HCT116 (cell line): Measurements from ENCODE around the gene KLHL25. TPM values are rescaled to one million over a fixed set of nuclear protein-coding genes. Genes with fewer than 3 reads are reported as not detected.

ENCODE experiments used
- ATAC-seq: fragments of 200-7000 bp; cut with Tn5 transposase; 2 replicates; pipeline ENCODE4 v1.9.1; 2020; ENCODE audit warnings: mild to moderate bottlenecking, moderate library complexity
- BruUV-seq: library from RNA; stranded (reverse); fragments of 400-500 nt; replicated peaks from 2 replicates; lab custom pipeline; 2021; lab: Mats Ljungman, UMichigan
- CTCF ChIA-PET: fragments of 300-600 bp; sonication (Branson Sonifier 250); formaldehyde crosslinking; loops from one replicate; lab custom pipeline; 2021; ENCODE audit warnings: antibody characterized with exemption; lab: Charles Lee
- POLR2A ChIA-PET: fragments of 300-600, 350-600 bp; sonication (Branson Sonifier 250); formaldehyde crosslinking; loops from one replicate; lab custom pipeline; 2021; ENCODE audit warnings: antibody characterized with exemption; lab: Charles Lee
- RAD21 ChIA-PET, 2 experiments: fragments of 300-600 bp; sonication (Branson Sonifier 250); formaldehyde crosslinking; loops; one replicate each; lab custom pipeline; 2023; ENCODE audit warnings: low total read pairs in 2 of 2; ENCODE audit not compliant: uncharacterized antibody in 2 of 2, unreplicated experiment in 2 of 2, low non-redundant PET in 1 of 2; lab: Charles Lee
- DNase-seq: peaks from one replicate; pipeline ENCODE4 v3.0.0-alpha.2; 2010; ENCODE audit warnings: low read depth, low spot score
- H2AFZ ChIP-seq: fragments of 200-600 bp; shearing (Covaris generic), sonication (generic); 2 replicates; pipeline ENCODE4 v1.6.1; 2017; ENCODE audit warnings: low read depth, mixed run types, mixed read lengths, antibody characterized with exemption, low read length; ENCODE audit not compliant: poor library complexity, severe bottlenecking
- H3K27ac ChIP-seq: 2 replicates; pipeline ENCODE4 v1.5.1; 2012; ENCODE audit warnings: low read depth, low read length
- H3K27me3 ChIP-seq: fragments of 200-600 bp; sonication (generic); 2 replicates; pipeline ENCODE4 v1.6.1; 2016; ENCODE audit warnings: mixed run types, low read length, mixed read lengths; ENCODE audit not compliant: insufficient read depth
- H3K36me3 ChIP-seq, 2 experiments: fragments of 200-500 bp in 1 of 2; fragments of 200-600 bp in 1 of 2; sonication (Bioruptor generic) in 1 of 2; sonication (generic) in 1 of 2; 2 replicates each; pipeline versions ENCODE4 v1.5.1 to v1.6.1; 2014 to 2016; ENCODE audit warnings: low read length in 2 of 2, inconsistent platforms in 1 of 2, mixed read lengths in 1 of 2, mixed run types in 1 of 2; ENCODE audit not compliant: insufficient read depth in 2 of 2, control insufficient read depth in 1 of 2
- H3K4me1 ChIP-seq, 2 experiments: fragments of 200-600 bp in 1 of 2; sonication (generic) in 1 of 2; 2 replicates each; pipeline versions ENCODE4 v1.5.1 to v1.6.1; 2012 to 2017; ENCODE audit warnings: low read length in 2 of 2, inconsistent platforms in 1 of 2, mild to moderate bottlenecking in 1 of 2, mixed read lengths in 1 of 2, mixed run types in 1 of 2, moderate library complexity in 1 of 2; ENCODE audit not compliant: insufficient read depth in 2 of 2, control insufficient read depth in 1 of 2
- H3K4me2 ChIP-seq: fragments of 200-600 bp; sonication (generic); 2 replicates; pipeline ENCODE4 v1.6.1; 2017; ENCODE audit warnings: mixed run types, low read length, mixed read lengths
- H3K4me3 ChIP-seq, 2 experiments: fragments of 200-600 bp in 1 of 2; sonication (generic) in 1 of 2; replicated peaks in 1 of 2; 2 replicates each; pipeline ENCODE4 v1.5.1; 2011 to 2016; ENCODE audit warnings: low read length in 2 of 2, control low read depth in 1 of 2, low read depth in 1 of 2, mild to moderate bottlenecking in 1 of 2, mixed read lengths in 1 of 2, mixed run types in 1 of 2
- H3K79me2 ChIP-seq: fragments of 200-600 bp; sonication (generic); 2 replicates; pipeline ENCODE4 v1.6.1; 2017; ENCODE audit warnings: mild to moderate bottlenecking, mixed run types, low read length, moderate library complexity, mixed read lengths; ENCODE audit not compliant: insufficient read depth
- H3K9ac ChIP-seq: fragments of 200-600 bp; sonication (generic); 2 replicates; pipeline ENCODE4 v1.6.1; 2016; ENCODE audit warnings: low read length, mixed read lengths
- H3K9me2 ChIP-seq: fragments of 200-600 bp; sonication (generic), shearing (Covaris generic); 2 replicates; pipeline ENCODE4 v1.6.1; 2017; ENCODE audit warnings: mixed run types, mild to moderate bottlenecking, moderate library complexity; ENCODE audit not compliant: insufficient read depth
- H3K9me3 ChIP-seq, 2 experiments: fragments of 200-500 bp in 1 of 2; fragments of 200-600 bp in 1 of 2; sonication (Bioruptor generic) in 1 of 2; sonication (generic) in 1 of 2; 2 replicates each; pipeline ENCODE4 v1.6.1; 2014 to 2017; ENCODE audit warnings: low read length in 2 of 2, mixed read lengths in 2 of 2, inconsistent platforms in 1 of 2, low read depth in 1 of 2, mild to moderate bottlenecking in 1 of 2, mixed run types in 1 of 2, moderate library complexity in 1 of 2; ENCODE audit not compliant: control insufficient read depth in 1 of 2, insufficient read depth in 1 of 2
- H4K20me1 ChIP-seq: fragments of 200-600 bp; sonication (generic), shearing (Covaris generic); 2 replicates; pipeline ENCODE4 v1.6.1; 2017; ENCODE audit warnings: mixed run types, mild to moderate bottlenecking, moderate library complexity; ENCODE audit not compliant: insufficient read depth
- CBX3 ChIP-seq: IDR thresholded peaks from 2 replicates; pipeline ENCODE4 v1.6.1; 2012; ENCODE audit warnings: low read depth
- ELF1 ChIP-seq: IDR thresholded peaks from 2 replicates; pipeline ENCODE4 v1.6.1; 2012; ENCODE audit warnings: low read depth, borderline replicate concordance
- EZH2phosphoT487 ChIP-seq: fragments of 200-600 bp; IDR thresholded peaks from 2 replicates; pipeline ENCODE4 v1.6.1; 2018; ENCODE audit warnings: antibody characterized with exemption, borderline replicate concordance
- FOSL1 ChIP-seq: IDR thresholded peaks from 2 replicates; pipeline ENCODE4 v1.6.1; 2012; ENCODE audit warnings: low read depth
- JUND ChIP-seq: IDR thresholded peaks from 2 replicates; pipeline ENCODE4 v1.6.1; 2012
- POLR2AphosphoS5 ChIP-seq: IDR thresholded peaks from 2 replicates; pipeline ENCODE4 v1.6.1; 2011; ENCODE audit warnings: mild to moderate bottlenecking, low read depth, low read length, moderate library complexity
- RAD21 ChIP-seq: IDR thresholded peaks from 2 replicates; pipeline ENCODE4 v1.6.1; 2012; ENCODE audit warnings: low read depth, mild to moderate bottlenecking
- SIN3A ChIP-seq: IDR thresholded peaks from 2 replicates; pipeline ENCODE4 v1.6.1; 2012; ENCODE audit warnings: low read depth
- SP1 ChIP-seq: IDR thresholded peaks from 2 replicates; pipeline ENCODE4 v1.6.1; 2012; ENCODE audit warnings: low read depth
- YY1 ChIP-seq: IDR thresholded peaks from 2 replicates; pipeline ENCODE4 v1.6.1; 2011; ENCODE audit warnings: low read length, low read depth, moderate library complexity, mild to moderate bottlenecking; ENCODE audit not compliant: insufficient replicate concordance; ENCODE audit errors: extremely low read depth
- ZNF274 ChIP-seq: fragments of 200-500 bp; sonication (Bioruptor generic); IDR thresholded peaks from 2 replicates; pipeline ENCODE4 v1.6.1; 2014; ENCODE audit warnings: mild to moderate bottlenecking, low read depth, low read length, inconsistent platforms
- intact Hi-C: fragments of 100-400 bp; cut with micrococcal nuclease; formaldehyde crosslinking; loops from 2 replicates; pipeline ENCODE4 v1.10.0; 2022
- total RNA-seq: library from RNA; stranded (reverse); gene quantifications from one replicate; pipeline ENCODE4 v1.2.1, GENCODE V29; 2021; ENCODE audit not compliant: unreplicated experiment
- TF ChIP-seq, protein P1 (sequence below): IDR thresholded peaks from 2 replicates; pipeline ENCODE4 v1.6.1; 2011; ENCODE audit warnings: mild to moderate bottlenecking, low read length, moderate library complexity; ENCODE audit not compliant: insufficient replicate concordance; ENCODE audit errors: extremely low read depth
- TF ChIP-seq, protein P2 (sequence below), 3 experiments: fragments of 200-600 bp in 1 of 3; sonication (generic) in 1 of 3; IDR thresholded peaks in 2 of 3; conservative IDR thresholded peaks in 1 of 3; 2 replicates each; pipeline ENCODE4 v1.5.1; 2012 to 2017; ENCODE audit warnings: low read depth in 2 of 3, low read length in 2 of 3, antibody characterized with exemption in 1 of 3, borderline replicate concordance in 1 of 3, control low read depth in 1 of 3, mild to moderate bottlenecking in 1 of 3, mixed read lengths in 1 of 3, mixed run types in 1 of 3, moderate library complexity in 1 of 3; ENCODE audit not compliant: insufficient read depth in 1 of 3
- TF ChIP-seq, protein P3 (sequence below): IDR thresholded peaks from 2 replicates; pipeline ENCODE4 v1.6.1; 2012

Gene KLHL25
- total RNA-seq, 1 experiment from 2014 or later: 5.3 TPM

DNA sequence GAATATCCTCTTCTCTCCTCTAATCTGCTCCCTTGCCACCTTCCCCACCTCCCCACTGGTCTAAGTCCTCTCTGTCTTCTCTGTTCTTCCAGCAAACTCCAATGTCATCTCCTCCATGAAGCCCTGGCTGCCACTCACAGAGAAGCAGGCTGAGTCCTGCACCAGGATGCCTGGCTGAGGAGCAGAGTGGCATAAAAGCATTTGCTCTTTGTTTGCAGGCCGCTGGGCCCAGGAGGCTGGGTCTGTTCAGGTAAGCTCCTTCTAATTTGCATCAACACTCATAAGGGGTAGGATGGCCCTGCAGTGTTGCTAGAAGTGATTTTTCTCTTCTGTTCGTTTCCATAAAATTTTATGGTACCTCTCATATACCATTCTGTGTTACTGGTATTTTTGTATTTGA is 43.2 kb upstream of the KLHL25 start:
- Histone ChIP-seq H4K20me1 (no peaks in the 10 kb centered on the region), H3K27ac (no peak overlapping the region), H3K36me3 (no peaks in the 10 kb centered on the region), H3K9me2 (no peaks in the 10 kb centered on the region), H3K4me1 (peaks cover 0 to 11% of the 10 kb centered on the region in 2 experiments; a peak in 3 of 4 replicates), H2AFZ (no peak overlapping the region), H3K9me3 (no peaks in the 10 kb centered on the region), H3K27me3 (no peaks in the 10 kb centered on the region), H3K9ac (no peak overlapping the region), H3K4me2 (no peak overlapping the region), H3K4me3 (no peak overlapping the region), H3K79me2 (no peaks in the 10 kb centered on the region)
- DNase-seq (no peak), ATAC-seq (no peak)
- CTCF ChIA-PET: no interaction called here
- RAD21 ChIA-PET: no interaction called here
- intact Hi-C loops: loop anchor here (10.0 kb wide), 1 partner anchor 353 kb away; no protein-coding TSS in a partner anchor
- no TSS peak for BruUV-seq
- POLR2A ChIA-PET: no interaction called here
- TF ChIP-seq RAD21 (no peak), EZH2phosphoT487 (no peak), YY1 (no peak), SIN3A (no peak)
- TF ChIP-seq, protein P1, sequence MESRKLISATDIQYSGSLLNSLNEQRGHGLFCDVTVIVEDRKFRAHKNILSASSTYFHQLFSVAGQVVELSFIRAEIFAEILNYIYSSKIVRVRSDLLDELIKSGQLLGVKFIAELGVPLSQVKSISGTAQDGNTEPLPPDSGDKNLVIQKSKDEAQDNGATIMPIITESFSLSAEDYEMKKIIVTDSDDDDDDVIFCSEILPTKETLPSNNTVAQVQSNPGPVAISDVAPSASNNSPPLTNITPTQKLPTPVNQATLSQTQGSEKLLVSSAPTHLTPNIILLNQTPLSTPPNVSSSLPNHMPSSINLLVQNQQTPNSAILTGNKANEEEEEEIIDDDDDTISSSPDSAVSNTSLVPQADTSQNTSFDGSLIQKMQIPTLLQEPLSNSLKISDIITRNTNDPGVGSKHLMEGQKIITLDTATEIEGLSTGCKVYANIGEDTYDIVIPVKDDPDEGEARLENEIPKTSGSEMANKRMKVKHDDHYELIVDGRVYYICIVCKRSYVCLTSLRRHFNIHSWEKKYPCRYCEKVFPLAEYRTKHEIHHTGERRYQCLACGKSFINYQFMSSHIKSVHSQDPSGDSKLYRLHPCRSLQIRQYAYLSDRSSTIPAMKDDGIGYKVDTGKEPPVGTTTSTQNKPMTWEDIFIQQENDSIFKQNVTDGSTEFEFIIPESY: no peak

DNA sequence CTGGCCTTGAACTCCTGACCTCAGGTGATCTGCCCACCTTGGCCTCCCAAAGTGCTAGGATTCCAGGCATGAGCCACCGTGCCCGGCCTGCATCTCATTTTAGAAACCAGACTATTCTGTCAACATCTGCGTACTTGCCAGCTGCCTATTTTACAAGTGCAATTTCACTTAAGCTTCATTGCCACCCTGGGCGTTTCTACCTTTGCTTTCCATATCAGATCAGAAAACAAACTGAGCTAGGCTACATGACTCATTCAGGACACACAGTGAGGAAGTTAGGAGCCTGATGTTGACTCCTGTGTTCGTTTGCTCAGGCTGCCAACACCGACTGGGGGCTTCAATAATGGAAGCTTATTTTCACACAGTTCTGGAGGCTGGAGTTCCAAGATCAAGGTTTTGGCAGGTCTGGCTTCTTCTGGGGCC is 42.3 kb upstream of the KLHL25 start:
- H3K4me2 ChIP-seq: no peak overlapping the region
- H3K9me3 ChIP-seq: no peaks in the 10 kb centered on the region
- H3K9ac ChIP-seq: no peak overlapping the region
- no peak overlapping the region for H3K4me3 ChIP-seq
- no peaks in the 10 kb centered on the region for H3K9me2 ChIP-seq
- BruUV-seq: no TSS peak
- H3K4me1 ChIP-seq: peaks cover 0 to 11% of the 10 kb centered on the region in 2 experiments; a peak in 3 of 4 replicates
- ChIA-PET POLR2A (no interaction called here), RAD21 (no interaction called here), CTCF (interaction anchor here (0.6 kb wide), 1 partner anchor 105 kb away, joined by 3 read pairs; no protein-coding TSS in a partner anchor)
- H3K36me3 ChIP-seq: no peaks in the 10 kb centered on the region
- no peak for ATAC-seq
- H3K27ac ChIP-seq: no peak overlapping the region
- no peaks in the 10 kb centered on the region for H4K20me1 ChIP-seq
- intact Hi-C loops: loop anchor here (10.0 kb wide), 1 partner anchor 352 kb away; no protein-coding TSS in a partner anchor
- no peak overlapping the region for H2AFZ ChIP-seq
- H3K79me2 ChIP-seq: no peaks in the 10 kb centered on the region
- DNase-seq: no peak
- no peaks in the 10 kb centered on the region for H3K27me3 ChIP-seq
- TF ChIP-seq JUND (no peak), SP1 (no peak), SIN3A (no peak), FOSL1 (no peak), POLR2AphosphoS5 (no peak), ZNF274 (no peak), ELF1 (no peak), CBX3 (no peak)
- TF ChIP-seq, protein P2, sequence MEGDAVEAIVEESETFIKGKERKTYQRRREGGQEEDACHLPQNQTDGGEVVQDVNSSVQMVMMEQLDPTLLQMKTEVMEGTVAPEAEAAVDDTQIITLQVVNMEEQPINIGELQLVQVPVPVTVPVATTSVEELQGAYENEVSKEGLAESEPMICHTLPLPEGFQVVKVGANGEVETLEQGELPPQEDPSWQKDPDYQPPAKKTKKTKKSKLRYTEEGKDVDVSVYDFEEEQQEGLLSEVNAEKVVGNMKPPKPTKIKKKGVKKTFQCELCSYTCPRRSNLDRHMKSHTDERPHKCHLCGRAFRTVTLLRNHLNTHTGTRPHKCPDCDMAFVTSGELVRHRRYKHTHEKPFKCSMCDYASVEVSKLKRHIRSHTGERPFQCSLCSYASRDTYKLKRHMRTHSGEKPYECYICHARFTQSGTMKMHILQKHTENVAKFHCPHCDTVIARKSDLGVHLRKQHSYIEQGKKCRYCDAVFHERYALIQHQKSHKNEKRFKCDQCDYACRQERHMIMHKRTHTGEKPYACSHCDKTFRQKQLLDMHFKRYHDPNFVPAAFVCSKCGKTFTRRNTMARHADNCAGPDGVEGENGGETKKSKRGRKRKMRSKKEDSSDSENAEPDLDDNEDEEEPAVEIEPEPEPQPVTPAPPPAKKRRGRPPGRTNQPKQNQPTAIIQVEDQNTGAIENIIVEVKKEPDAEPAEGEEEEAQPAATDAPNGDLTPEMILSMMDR (IDR thresholded peaks at IDR 0.05 in 2 of 3, conservative IDR thresholded peaks at IDR 0.05 in 1 of 3; ENCODE audit: borderline replicate concordance in 1 of 3, insufficient read depth in 1 of 3, low read depth in 2 of 3, low read length in 2 of 3): no peak
- TF ChIP-seq, protein P1: no peak
- TF ChIP-seq, protein P3, sequence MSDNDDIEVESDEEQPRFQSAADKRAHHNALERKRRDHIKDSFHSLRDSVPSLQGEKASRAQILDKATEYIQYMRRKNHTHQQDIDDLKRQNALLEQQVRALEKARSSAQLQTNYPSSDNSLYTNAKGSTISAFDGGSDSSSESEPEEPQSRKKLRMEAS: no peak
